ENCODE measurements around the gene AREG. TPM values are rescaled to one million over a fixed set of nuclear protein-coding genes. Genes with fewer than 3 reads are reported as not detected.

Gene AREG
- total and polyA plus RNA-seq, 2 of the 4 experiments (the other 2 are of a cell fraction): 0.17 to 0.18 TPM

GRCh38 chr4:74428276-74428675 lies 16.7 kb upstream of the AREG start:
- TF ChIP-seq CEBPB (IDR thresholded peaks at IDR 0.05; ENCODE audit: low read depth, low read length): no peak
- TF ChIP-seq MXI1 (IDR thresholded peaks at IDR 0.05; ENCODE audit: borderline replicate concordance, low read depth, low read length): no peak
- no peak for TF ChIP-seq MAFK (IDR thresholded peaks at IDR 0.05; ENCODE audit: low read depth, low read length)
- TF ChIP-seq POLR2A (IDR thresholded peaks at IDR 0.05; ENCODE audit: low read depth, low read length): no peak
- Histone ChIP-seq H3K9ac (ENCODE audit: low read depth, low read length) (no peak overlapping the region), H2BK5ac (ENCODE audit: low read depth, low read length, poor library complexity, severe bottlenecking) (no peak overlapping the region), H3K27ac (ENCODE audit: insufficient read depth, low read length) (no peak overlapping the region), H3K27me3 (ENCODE audit: control insufficient read depth, insufficient read depth, low read length) (no peaks in the 10 kb centered on the region), H4K20me1 (ENCODE audit: insufficient read depth, low read length) (no peaks in the 10 kb centered on the region), H3K18ac (ENCODE audit: low read depth, low read length) (no peak overlapping the region), H3K36me3 (ENCODE audit: control insufficient read depth, insufficient read depth, low read length) (no peaks in the 10 kb centered on the region), H3K23ac (ENCODE audit: low read depth, low read length) (no peak overlapping the region), H3K4me1 (ENCODE audit: control insufficient read depth, insufficient read depth, low read length) (peaks cover 2% of the 10 kb centered on the region; the same call in 1 of the 2 replicates), H3K4me3 (ENCODE audit: insufficient read depth, low read depth, low read length) (no peak overlapping the region), H2BK15ac (ENCODE audit: low read depth, low read length) (peak overlapping the region; percentile 28; the same call in 1 of the 3 replicates), H3K9me3 (ENCODE audit: control insufficient read depth, insufficient read depth, low read length) (no peaks in the 10 kb centered on the region), H3K79me1 (ENCODE audit: low read depth in 1 of 2, low read length in 2 of 2) (no peaks in the 10 kb centered on the region), H3K14ac (replicated peaks; ENCODE audit: low read depth, low read length) (no peak overlapping the region), H2AK9ac (replicated peaks; ENCODE audit: low read depth, low read length, poor library complexity) (no peak overlapping the region), H4K5ac (ENCODE audit: low read depth, low read length) (no peak overlapping the region), H3K4me2 (ENCODE audit: low read depth, low read length) (no peak overlapping the region), H2AFZ (replicated peaks; ENCODE audit: low read length, poor library complexity) (no peak overlapping the region), H2BK20ac (ENCODE audit: low read depth, low read length) (peak overlapping the region; percentile 14; the same call in 1 of the 2 replicates), H4K91ac (ENCODE audit: insufficient read depth, low read depth, low read length) (no peak overlapping the region), H3K9me1 (ENCODE audit: insufficient read depth, low read length) (no peaks in the 10 kb centered on the region; the same call in 1 of the 2 replicates), H3K4ac (ENCODE audit: low read depth, low read length) (no peak overlapping the region), H2BK120ac (ENCODE audit: low read depth, low read length) (no peak overlapping the region), H4K8ac (ENCODE audit: low read depth in 2 of 2, low read length in 2 of 2) (no peak overlapping the region; a peak in 1 of 4 replicates), H2AK5ac (ENCODE audit: low read depth, low read length) (peak overlapping the region; percentile 49; the same call in 1 of the 2 replicates), H3K56ac (ENCODE audit: extremely low read depth, insufficient read depth, low read length) (no peak overlapping the region)
- dilution Hi-C loops (cut with HindIII; ENCODE audit: low sequenced_read_pairs, unreplicated experiment): no loop called here
- ATAC-seq (ENCODE audit: low read depth): no peak
- intact Hi-C loops (cut with micrococcal nuclease): no loop called here
- ChIA-PET CTCF (interaction anchor here (1.3 kb wide), 1 partner anchor 17 kb away, joined by 3 read pairs; the partner anchor contains the start of gene AREG), POLR2A (ENCODE audit: unreplicated experiment) (interaction anchor here (0.5 to 0.7 kb wide), 2 partner anchors 8 to 44 kb away, joined by 3 to 4 read pairs; no protein-coding TSS in a partner anchor)
- in situ Hi-C loops (cut with MboI; ENCODE audit: low sequenced_read_pairs): no loop called here
- peak; percentile 11 for DNase-seq
- BruUV-seq (replicated peaks): no TSS peak

Data from IMR-90 (cell line).